ENCODE results near the gene MYG1.

Gene MYG1

GRCh38 chr12:53306826-53307225, 7.3 kb downstream of the MYG1 start:
- Histone ChIP-seq H3K27ac (ENCODE audit: low read depth, low read length, severe bottlenecking) (no peak overlapping the region), H3K36me3 (ENCODE audit: control insufficient read depth, insufficient read depth, low read length) (peaks cover 65% of the 10 kb centered on the region), H3K9me3 (ENCODE audit: control insufficient read depth, low read length) (no peaks in the 10 kb centered on the region), H3K4me3 (ENCODE audit: extremely low read depth, insufficient read depth, low read length, poor library complexity, severe bottlenecking) (no peak overlapping the region), H3K4me1 (ENCODE audit: control insufficient read depth, insufficient read depth, low read length, poor library complexity, severe bottlenecking) (no peaks in the 10 kb centered on the region)
- WGBS, 2 experiments (ENCODE audit: insufficient coverage in 2 of 2), result 85 to 100% methylated on average over 5 to 8 of the region's 10 CpGs

GRCh38 chr12:53308276-53308675, 8.8 kb downstream of the MYG1 start:
- Histone ChIP-seq H3K36me3 (ENCODE audit: control insufficient read depth, insufficient read depth, low read length) (peaks cover 51% of the 10 kb centered on the region), H3K4me3 (ENCODE audit: extremely low read depth, insufficient read depth, low read length, poor library complexity, severe bottlenecking) (no peak overlapping the region), H3K9me3 (ENCODE audit: control insufficient read depth, low read length) (no peaks in the 10 kb centered on the region), H3K4me1 (ENCODE audit: control insufficient read depth, insufficient read depth, low read length, poor library complexity, severe bottlenecking) (no peaks in the 10 kb centered on the region), H3K27ac (ENCODE audit: low read depth, low read length, severe bottlenecking) (no peak overlapping the region)
- WGBS, 2 experiments (ENCODE audit: insufficient coverage in 2 of 2), result 86 to 88% methylated on average over 2 to 3 of the region's 4 CpGs

- H3K36me3 ChIP-seq (ENCODE audit: control insufficient read depth, insufficient read depth, low read length), result peaks cover 54% of the 10 kb centered on the region
- H3K9me3 ChIP-seq (ENCODE audit: control insufficient read depth, low read length), result no peaks in the 10 kb centered on the region
- no peak overlapping the region for H3K4me3 ChIP-seq (ENCODE audit: extremely low read depth, insufficient read depth, low read length, poor library complexity, severe bottlenecking)
- 100% methylated on average over 1 of the region's 3 CpGs for WGBS, 2 experiments (ENCODE audit: insufficient coverage in 2 of 2)
- H3K27ac ChIP-seq (ENCODE audit: low read depth, low read length, severe bottlenecking), result no peak overlapping the region
- no peaks in the 10 kb centered on the region for H3K4me1 ChIP-seq (ENCODE audit: control insufficient read depth, insufficient read depth, low read length, poor library complexity, severe bottlenecking)
These were observed 14.5 kb downstream of the MYG1 start for GRCh38 chr12:53313996-53314395.

GRCh38 chr12:53320352-53321195, 21.1 kb downstream of the MYG1 start:
- Histone ChIP-seq H3K9me3 (ENCODE audit: control insufficient read depth, low read length) (no peaks in the 10 kb centered on the region), H3K4me1 (ENCODE audit: control insufficient read depth, insufficient read depth, low read length, poor library complexity, severe bottlenecking) (peaks cover 18% of the 10 kb centered on the region), H3K4me3 (ENCODE audit: extremely low read depth, insufficient read depth, low read length, poor library complexity, severe bottlenecking) (peak overlapping the region; percentile 76), H3K36me3 (ENCODE audit: control insufficient read depth, insufficient read depth, low read length) (peaks cover 33% of the 10 kb centered on the region), H3K27ac (ENCODE audit: low read depth, low read length, severe bottlenecking) (peak overlapping the region; percentile 98)
- 28 to 29% methylated on average over 5 to 6 of the region's 10 CpGs for WGBS, 2 experiments (ENCODE audit: insufficient coverage in 2 of 2)

- H3K27ac ChIP-seq (ENCODE audit: low read depth, low read length, severe bottlenecking), result peak overlapping the region; percentile 91
These were observed 24.8 kb downstream of the MYG1 start for GRCh38 chr12:53324113-53324778.

GRCh38 chr12:53324779-53325510, 25.4 kb downstream of the MYG1 start:
- Histone ChIP-seq H3K36me3 (ENCODE audit: control insufficient read depth, insufficient read depth, low read length) (no peaks in the 10 kb centered on the region), H3K4me1 (ENCODE audit: control insufficient read depth, insufficient read depth, low read length, poor library complexity, severe bottlenecking) (peaks cover 18% of the 10 kb centered on the region), H3K27ac (ENCODE audit: low read depth, low read length, severe bottlenecking) (peak overlapping the region; percentile 91), H3K4me3 (ENCODE audit: extremely low read depth, insufficient read depth, low read length, poor library complexity, severe bottlenecking) (peak overlapping the region; percentile 62), H3K9me3 (ENCODE audit: control insufficient read depth, low read length) (no peaks in the 10 kb centered on the region)
- 0% methylated on average over 30 to 53 of the region's 69 CpGs for WGBS, 2 experiments (ENCODE audit: insufficient coverage in 2 of 2)

More at GRCh38 chr12:53324113-53324778, 24.8 kb downstream of the MYG1 start:
- WGBS, 2 experiments (ENCODE audit: insufficient coverage in 2 of 2), result 20 to 29% methylated on average over 16 to 20 of the region's 28 CpGs
- H3K4me1 ChIP-seq (ENCODE audit: control insufficient read depth, insufficient read depth, low read length, poor library complexity, severe bottlenecking), result peaks cover 18% of the 10 kb centered on the region
- peaks cover 4% of the 10 kb centered on the region for H3K36me3 ChIP-seq (ENCODE audit: control insufficient read depth, insufficient read depth, low read length)
- no peaks in the 10 kb centered on the region for H3K9me3 ChIP-seq (ENCODE audit: control insufficient read depth, low read length)
- H3K4me3 ChIP-seq (ENCODE audit: extremely low read depth, insufficient read depth, low read length, poor library complexity, severe bottlenecking), result peak overlapping the region; percentile 62

- Histone ChIP-seq H3K4me1 (ENCODE audit: control insufficient read depth, insufficient read depth, low read length, poor library complexity, severe bottlenecking) (peaks cover 12% of the 10 kb centered on the region), H3K9me3 (ENCODE audit: control insufficient read depth, low read length) (no peaks in the 10 kb centered on the region), H3K27ac (ENCODE audit: low read depth, low read length, severe bottlenecking) (peak overlapping the region; percentile 91), H3K4me3 (ENCODE audit: extremely low read depth, insufficient read depth, low read length, poor library complexity, severe bottlenecking) (peak overlapping the region; percentile 62), H3K36me3 (ENCODE audit: control insufficient read depth, insufficient read depth, low read length) (no peaks in the 10 kb centered on the region)
- WGBS, 2 experiments (ENCODE audit: insufficient coverage in 2 of 2), result 2 to 3% methylated on average over 29 to 45 of the region's 50 CpGs
These were observed 26.1 kb downstream of the MYG1 start for GRCh38 chr12:53325511-53326061.

GRCh38 chr12:53326460-53327185, 27.1 kb downstream of the MYG1 start:
- H3K36me3 ChIP-seq (ENCODE audit: control insufficient read depth, insufficient read depth, low read length), result no peaks in the 10 kb centered on the region
- no peak overlapping the region for H3K4me3 ChIP-seq (ENCODE audit: extremely low read depth, insufficient read depth, low read length, poor library complexity, severe bottlenecking)
- peaks cover 12% of the 10 kb centered on the region for H3K4me1 ChIP-seq (ENCODE audit: control insufficient read depth, insufficient read depth, low read length, poor library complexity, severe bottlenecking)
- 76 to 78% methylated on average over 7 to 8 of the region's 8 CpGs for WGBS, 2 experiments (ENCODE audit: insufficient coverage in 2 of 2)
- no peak overlapping the region for H3K27ac ChIP-seq (ENCODE audit: low read depth, low read length, severe bottlenecking)
- H3K9me3 ChIP-seq (ENCODE audit: control insufficient read depth, low read length), result no peaks in the 10 kb centered on the region

GRCh38 chr12:53327435-53328042, 28.0 kb downstream of the MYG1 start:
- Histone ChIP-seq H3K4me3 (ENCODE audit: extremely low read depth, insufficient read depth, low read length, poor library complexity, severe bottlenecking) (no peak overlapping the region), H3K27ac (ENCODE audit: low read depth, low read length, severe bottlenecking) (no peak overlapping the region), H3K4me1 (ENCODE audit: control insufficient read depth, insufficient read depth, low read length, poor library complexity, severe bottlenecking) (peaks cover 8% of the 10 kb centered on the region), H3K9me3 (ENCODE audit: control insufficient read depth, low read length) (no peaks in the 10 kb centered on the region), H3K36me3 (ENCODE audit: control insufficient read depth, insufficient read depth, low read length) (no peaks in the 10 kb centered on the region)
- WGBS, 2 experiments (ENCODE audit: insufficient coverage in 2 of 2), result 80 to 89% methylated on average over 2 of the region's 3 CpGs
